Fibroblast of upper back skin (primary cell): ENCODE results near the gene ATF7.

Source experiments
- DNase-seq: peaks from one replicate; pipeline ENCODE4 v3.0.0-alpha.2; 2013

The ATF7 gene

DNA sequence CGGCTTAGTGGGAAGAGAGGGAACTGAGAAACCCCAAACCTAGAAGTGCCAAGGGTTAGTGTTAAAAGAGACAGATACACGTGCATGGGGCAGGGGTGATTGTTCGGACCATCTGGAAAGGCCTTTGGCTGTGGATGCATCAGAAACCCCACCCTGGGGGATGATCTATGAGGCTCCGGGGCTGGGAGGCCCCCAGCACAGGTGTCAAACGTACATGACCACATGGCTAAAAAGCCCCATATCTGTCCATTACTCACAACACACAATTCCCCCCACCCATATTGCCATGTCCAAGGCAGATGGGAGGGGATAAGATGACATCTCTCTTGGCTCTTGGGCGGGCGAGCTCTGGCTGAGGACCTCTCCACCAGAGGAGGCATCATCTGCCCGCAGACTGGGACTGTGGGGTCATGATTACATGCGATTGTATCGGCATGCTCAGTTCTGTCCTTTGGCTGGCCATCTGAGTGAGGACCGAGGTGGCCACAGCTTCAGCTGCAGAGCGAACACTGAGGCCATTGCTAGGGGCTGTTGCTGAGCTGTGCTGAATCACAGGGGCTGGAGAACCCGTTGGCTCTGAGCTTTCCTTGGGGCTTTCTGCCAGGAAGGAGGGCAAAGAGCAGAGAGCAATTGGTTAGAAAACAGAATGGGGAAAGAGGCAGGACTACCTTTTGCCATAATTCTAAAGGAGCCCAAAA lies 109.3 kb downstream of the ATF7 start:
- no peak for DNase-seq

DNA sequence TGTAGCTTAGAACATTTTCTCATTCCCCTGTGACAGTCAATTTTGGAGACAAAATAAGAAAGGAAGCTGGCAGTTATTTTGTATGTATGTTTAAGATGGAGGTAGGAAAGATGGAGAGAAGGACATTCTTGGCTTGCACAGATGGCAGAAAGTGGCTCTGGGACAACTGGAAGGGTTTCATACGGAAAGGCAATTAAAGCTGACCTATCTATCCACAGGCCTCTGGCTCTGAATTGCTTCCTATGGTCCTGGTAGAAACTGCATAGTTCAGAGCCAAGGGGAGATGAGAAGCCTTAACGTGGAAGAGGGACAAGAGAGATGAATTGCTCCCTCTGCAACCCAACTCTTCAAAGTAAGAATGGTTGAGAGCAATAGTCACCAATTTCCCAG lies 110.9 kb downstream of the ATF7 start:
- no peak for DNase-seq

DNA sequence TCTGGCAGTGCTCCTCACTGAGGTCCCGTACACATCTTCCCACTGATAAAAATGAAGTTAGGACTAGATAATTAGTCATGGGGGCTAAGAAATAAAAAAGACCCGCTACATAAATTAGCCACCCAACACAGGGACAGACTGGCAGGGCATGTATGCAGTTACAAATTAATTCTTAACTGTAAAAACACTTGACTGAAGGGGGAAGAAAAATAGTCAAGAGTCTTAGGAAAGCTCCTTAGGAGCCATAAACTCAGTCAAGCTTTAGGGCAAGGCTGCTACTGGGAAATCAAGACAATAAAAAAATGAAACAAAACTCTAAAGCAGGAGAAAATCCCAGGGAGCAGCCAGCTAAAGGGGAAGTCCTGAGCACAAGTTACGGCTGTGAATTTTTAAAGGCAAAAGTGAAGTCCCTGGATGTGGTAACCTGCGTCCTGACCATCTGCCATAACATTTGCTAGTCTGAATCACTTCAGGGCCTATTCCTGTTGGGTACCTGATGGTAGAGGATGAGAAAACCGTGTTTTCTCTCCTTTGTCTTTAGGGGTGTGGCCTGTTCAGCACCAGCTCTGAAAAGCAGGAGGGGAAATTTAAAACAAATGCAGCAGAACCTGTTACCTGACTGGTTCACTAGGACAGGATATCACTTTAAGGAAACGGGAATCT lies 111.4 kb downstream of the ATF7 start:
- no peak for DNase-seq

DNA sequence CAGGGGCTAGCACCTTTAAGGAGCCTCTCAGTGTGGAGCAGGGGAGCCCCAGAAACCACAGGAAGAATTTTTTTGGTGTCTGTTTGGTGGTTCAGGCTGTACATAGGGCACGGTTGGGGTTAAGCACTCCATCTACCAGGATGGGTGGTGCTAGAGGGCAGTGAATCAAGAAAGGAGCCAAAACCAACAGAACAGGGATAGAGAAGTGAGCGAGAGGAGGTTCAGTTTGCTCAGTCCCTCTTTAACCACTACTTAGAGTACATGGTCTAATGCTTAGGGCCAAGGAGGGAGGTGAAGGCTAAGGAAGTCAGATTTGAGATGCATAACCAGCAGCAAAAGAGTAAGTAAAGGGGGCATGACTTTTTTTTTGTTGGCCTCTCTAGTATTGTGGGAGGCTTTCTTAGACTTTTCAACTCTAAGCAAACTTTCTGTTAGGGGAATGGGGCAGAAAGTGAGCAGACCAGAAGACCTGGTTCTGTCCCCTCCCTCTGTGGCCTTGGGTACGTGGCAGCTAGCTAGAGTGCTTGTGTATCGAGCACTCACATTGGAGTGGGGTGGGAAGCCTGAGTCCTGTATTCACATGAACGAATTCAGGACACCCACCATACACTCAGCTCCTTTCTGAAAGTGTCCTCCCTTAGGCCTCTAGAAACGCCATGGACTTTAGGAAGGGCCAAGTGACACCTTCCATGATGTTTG lies 112.3 kb downstream of the ATF7 start:
- DNase-seq = no peak

DNA sequence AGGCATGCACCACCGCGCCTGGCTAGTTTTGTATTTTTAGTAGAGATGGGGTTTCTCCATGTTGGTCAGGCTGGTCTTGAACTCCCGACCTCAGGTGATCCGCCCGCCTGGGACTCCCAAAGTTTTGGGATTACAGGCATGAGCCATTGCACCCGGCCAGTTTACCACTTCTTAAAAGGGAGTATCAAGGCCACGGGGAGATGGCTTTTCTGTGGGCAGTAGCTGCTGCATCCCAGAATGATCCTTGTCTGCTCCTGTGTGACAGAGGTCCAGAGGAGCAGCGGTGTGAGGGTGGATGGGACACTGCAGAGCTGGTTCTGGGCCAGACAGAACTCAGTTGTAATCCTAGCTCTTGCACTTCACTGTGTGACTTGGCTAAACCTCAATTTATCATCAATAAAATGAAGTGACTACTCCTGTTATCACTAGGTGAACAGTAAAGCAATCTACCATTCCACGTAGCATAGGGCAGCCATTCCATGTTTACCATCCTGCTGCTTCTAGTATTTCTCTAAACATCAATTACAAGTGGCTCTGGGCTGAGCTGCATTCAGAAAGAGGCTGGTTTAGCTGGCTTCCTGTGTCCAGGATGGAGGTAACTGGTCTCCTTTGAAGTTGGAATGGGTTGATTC lies 115.9 kb downstream of the ATF7 start:
- DNase-seq = no peak

DNA sequence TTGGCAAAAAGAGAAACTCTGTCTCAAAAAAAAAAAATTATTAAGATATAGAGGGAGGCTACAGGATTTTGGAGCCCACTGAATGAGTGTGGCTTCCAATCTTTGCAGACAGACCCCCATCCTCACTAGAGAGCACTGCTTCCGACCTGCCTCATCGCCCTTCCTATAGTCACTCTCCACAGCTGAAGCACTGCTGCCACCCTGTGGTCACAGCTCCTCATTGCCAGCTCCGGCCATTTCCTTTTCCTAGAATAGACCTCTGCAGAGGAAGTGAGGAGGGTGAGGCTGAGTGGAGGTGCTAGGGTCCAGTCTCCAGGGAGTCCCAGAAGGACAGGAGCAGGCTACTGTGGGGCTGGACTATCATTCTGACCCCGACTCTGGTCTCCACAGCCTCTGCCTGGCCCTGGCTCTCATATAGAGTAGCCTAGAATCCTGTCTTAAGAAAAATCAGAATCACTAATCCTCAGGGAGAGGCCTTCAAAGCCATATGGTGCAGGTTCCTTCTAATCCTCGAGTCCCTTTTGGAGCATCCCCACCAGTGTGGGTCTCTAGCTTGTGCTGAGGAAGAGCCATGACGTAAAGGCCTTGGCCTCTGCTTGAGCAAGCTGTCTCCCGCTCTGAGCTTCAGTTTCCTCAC lies 117.5 kb downstream of the ATF7 start:
- peak; percentile 79 for DNase-seq

DNA sequence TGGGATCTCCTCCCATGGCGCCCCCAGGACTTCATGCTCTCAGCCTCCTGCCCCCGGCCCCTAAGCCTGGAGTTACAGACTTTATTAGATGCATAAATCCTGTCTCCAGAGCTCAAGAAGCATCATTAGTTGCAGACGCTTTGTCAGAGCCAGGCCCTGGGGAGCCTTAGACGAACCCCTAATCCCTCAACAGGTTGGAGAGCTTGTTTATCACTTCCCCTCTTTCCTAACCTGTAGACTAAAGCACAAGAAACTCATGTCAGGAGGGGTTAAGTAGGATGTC lies 118.6 kb downstream of the ATF7 start:
- DNase-seq = no peak

DNA sequence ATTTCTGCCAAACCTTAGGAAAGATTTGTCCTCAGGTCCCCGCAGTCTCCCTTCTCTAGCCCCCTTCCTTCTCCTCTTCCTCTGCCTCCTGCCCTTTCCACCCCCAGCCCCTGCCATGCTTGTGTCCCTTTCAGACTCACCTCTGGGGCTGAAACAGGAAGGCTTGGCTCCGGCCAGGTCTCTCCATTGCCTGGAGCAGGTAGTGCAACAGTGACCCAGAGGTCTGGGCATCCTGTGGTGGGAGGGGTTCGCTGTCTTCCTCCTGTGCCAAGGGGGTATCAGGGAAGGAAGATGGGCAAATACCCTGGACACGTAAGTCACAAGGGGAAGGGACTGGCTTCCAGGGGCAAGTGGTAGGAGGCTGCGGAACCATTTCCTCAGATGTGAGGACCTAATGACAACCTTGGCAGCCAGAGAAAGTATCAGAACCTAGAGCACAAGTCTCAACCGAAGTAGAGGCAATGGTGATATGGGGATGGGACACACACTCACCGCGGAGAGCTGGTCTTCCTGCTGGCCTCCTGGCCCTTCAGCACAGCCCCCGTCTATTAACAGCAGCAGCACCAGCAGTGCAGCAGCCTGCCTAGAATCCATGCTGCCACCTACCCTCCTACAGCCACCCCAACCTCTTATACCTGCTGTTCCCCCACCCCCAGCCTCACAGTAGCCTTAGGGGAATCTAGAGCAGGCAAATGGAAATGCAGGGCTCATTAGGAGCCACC lies 119.1 kb downstream of the ATF7 start, which contains the start of gene NPFF:
TSS of gene NPFF (minus strand) at position 604 of the 722 bp plus-strand sequence. CDS start at position 594, 10 bp downstream.
- DNase-seq = no peak

DNA sequence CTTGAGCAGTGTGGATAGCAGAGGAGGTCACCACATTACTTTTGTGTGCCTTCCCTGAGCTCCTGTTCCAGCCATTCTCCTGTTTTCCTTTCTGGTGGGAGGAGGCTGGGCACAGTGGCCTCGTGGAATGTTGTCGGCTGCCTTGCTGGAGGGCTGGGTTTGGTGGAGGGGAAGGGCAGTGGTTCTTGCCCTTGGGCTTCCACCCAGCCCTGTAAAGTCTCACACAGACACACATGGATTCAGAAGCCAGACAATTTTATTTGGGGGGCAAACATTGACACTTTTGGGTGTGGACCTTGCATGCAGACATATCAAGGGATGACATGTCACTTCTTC lies 119.8 kb downstream of the ATF7 start:
- DNase-seq = no peak

DNA sequence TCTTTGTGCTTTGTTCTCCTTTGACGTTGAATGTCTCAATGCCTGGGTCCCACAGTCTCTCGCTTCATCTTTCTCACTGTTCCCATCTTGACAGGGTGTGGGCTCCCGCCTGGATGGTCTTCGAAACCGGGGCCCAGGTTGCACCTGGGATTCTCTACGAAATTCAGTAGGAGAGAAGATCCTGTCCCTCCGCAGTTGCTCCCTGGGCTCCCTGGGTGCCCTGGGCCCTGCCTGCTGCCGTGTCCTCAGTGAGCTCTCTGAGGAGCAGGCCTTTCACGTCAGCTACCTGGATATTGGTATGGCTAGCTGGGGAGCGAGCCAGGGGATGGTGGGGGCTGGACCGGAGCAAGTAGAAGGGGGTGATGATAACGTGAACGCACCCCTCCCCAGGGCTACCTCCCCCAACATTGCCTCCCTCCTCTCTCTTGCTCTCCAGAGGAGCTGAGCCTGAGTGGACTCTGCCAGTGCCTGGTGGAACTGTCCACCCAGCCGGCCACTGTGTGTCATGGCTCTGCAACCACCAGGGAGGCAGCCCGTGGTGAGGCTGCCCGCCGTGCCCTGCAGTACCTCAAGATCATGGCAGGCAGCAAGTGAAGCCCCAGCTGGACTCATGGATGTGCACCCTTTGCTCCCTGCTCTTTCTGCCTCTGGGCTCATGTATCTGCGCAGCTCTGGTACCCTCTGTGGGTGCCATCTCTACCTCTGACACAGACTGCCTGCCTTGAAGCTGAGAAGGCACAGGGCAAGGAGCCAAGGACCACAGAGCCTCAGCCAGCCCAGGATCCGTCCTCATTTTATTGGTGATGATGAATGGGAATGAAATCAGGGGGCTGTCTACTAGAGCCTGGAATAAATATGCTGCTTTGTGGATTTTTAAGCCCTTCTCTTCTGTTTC lies 120.4 kb downstream of the ATF7 start:
- DNase-seq = no peak

DNA sequence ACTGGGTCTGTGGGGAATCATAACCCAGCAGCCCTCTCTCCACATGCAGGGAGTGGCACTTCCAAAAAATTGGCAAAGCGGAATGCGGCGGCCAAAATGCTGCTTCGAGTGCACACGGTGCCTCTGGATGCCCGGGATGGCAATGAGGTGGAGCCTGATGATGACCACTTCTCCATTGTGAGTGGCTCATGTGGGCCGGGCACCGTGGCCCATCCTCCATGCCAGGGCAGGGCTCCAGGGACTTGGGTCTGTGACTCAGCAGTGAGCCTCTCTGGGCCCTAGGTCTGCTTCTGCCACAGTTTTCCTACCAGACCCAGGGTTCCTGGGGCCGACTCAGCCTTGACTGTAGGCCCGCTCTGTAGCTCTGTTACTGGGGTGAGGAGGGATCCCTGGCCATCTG lies 121.1 kb downstream of the ATF7 start:
- peak; percentile 25 for DNase-seq

DNA sequence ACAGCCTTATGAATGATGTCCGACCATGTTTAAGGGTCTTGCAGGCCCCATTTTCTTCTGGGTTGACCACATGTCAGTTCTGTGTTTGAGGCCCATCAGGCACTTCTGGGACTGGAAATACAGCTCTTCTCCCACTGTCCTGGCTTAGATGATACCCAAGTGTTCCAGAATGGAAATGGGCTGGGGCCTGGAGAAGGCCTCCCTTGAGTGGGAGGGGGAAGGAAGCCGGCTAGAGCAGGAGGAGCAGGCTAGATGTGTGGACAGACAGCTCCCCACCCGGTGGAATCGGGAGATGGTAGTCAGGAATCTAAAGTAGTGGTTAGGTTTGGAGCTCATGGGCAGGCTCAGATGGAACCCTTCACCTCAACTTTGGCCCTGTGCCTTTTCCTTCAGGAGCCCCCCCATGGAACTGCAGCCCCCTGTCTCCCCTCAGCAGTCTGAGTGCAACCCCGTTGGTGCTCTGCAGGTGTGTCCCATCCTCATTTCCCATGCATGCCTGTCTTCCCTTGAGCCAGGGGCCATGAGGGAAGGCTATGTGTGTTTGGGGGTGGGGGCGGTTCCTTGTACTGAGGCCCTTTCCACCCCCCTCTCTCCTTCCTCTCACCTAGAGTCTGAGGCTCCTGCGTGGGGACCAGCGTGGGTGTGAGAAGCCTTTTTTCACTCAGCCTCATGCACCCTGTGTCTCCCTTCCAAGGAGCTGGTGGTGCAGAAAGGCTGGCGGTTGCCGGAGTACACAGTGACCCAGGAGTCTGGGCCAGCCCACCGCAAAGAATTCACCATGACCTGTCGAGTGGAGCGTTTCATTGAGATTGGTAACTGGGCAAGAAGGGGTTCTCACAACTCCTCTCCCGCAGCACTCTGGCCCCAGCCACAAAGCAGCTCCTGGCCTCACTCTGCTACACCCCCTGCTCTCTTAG lies 121.9 kb downstream of the ATF7 start:
- no peak for DNase-seq

DNA sequence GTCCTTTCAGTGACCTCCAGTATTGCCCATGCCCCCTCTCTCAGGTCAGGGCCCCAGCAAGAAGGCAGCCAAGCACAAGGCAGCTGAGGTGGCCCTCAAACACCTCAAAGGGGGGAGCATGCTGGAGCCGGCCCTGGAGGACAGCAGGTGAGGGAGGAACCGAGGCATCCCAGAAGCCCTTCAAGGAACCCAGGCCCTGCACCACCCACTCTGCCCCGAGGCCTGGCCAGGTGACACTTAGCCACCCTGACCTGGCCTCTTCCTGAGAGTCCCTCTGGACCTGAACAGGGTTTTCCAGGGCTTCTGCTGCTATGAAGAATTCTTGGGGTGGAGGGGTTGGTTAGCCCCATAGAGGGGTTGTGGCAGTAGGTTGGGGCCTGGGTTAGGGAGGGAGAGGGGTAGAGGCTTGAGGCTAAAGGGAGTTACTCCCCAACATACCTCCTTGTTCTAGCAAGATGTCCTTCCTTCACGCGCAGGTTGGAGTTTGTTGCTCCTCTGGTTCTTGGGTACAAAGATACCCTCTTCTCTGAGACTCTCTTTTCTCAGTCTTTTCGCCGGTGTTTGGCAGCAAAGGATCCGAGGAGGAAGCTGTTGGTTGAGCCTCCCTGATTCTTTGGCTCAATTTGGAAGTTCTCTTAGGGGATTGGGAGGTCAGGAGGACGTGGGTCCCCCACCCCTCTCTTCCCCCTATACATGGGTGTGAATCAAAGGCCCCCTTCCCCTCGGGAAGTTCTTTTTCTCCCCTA lies 123.0 kb downstream of the ATF7 start:
- DNase-seq = no peak

DNA sequence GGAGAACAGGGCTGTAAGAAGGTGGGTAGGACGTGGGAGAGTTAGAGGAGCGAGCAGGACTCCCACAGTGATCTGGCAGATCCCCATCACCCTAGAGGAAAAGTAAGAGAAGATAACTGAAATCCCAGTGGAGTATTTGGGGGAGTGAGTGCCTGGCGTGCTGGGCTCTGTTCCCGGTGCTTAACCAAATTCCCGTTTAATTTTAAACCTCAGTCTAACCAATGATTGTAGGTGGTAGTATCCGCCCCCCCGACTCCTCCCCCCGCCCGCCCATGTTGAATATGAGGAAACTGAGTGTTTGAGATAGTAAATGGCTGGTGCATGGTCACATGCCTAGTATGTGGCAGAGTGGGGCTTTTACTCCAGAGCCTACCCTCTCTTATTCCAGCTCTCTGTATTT lies 123.9 kb downstream of the ATF7 start:
- DNase-seq = no peak

DNA sequence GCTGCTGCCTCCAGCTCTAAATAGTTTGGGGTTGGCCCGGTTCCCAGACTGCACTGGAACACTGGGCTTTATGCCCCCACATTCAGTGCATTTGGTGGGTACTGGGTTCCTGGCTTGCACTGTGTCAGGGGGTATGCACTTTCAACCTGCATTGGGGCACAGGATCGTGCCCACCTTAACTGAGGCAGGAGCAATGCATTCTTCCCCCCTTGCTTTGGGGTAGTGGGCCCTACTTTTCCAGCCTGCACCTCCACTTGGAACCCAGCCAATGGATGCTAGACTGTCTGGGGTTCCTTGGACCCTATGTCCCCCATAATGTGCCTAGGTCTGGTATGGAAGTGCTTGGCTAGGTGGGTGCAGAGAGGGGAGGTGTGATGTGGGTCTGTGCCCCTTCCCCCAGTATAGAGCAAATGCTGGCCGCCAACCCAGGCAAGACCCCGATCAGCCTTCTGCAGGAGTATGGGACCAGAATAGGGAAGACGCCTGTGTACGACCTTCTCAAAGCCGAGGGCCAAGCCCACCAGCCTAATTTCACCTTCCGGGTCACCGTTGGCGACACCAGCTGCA lies 124.5 kb downstream of the ATF7 start:
- no peak for DNase-seq

DNA sequence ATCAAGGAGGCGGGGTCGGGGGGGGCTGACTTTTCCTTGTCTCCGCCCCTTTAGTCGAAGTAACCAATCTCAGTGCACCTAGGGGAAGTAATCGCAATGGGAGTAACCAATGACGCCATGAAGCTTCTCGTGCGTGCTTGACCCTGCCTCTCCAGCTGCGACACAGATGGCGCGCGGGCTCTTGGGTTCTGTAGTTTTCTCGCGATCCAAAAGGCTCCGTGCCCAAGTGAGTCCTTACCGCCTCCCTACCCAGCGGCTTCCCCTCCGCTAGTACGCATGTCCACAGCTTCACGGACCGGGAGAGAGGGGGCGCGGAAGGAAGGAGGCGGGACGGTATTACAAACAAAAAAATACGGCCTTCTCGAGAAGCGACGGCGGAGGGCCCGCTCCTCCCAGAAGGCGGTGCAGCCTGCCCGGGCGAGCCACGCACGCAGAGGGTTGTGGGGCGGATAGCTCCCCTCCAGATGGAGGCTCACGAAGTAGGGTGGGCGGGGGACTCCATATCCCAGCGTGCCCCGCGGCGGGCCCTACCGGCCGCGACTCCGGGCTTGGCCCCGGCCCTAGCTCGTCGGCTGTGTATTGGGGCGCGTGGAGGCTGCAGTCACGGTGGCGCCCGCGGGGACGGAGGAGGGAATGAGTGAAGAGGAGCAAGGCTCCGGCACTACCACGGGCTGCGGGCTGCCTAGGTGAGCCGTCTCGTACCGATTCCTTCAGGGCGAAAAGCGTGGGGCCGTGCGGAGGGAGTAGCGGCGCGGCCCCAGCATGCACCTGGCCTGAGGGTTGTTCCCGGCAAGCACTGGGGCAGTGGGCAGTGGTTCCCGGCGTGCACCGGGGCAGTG lies 125.2 kb downstream of the ATF7 start, which contains the start of gene TARBP2:
TSS of gene TARBP2 (plus strand) at position 508 of the 839 bp plus-strand sequence. CDS start at position 634, 126 bp downstream.
- peak; percentile 100 for DNase-seq

DNA sequence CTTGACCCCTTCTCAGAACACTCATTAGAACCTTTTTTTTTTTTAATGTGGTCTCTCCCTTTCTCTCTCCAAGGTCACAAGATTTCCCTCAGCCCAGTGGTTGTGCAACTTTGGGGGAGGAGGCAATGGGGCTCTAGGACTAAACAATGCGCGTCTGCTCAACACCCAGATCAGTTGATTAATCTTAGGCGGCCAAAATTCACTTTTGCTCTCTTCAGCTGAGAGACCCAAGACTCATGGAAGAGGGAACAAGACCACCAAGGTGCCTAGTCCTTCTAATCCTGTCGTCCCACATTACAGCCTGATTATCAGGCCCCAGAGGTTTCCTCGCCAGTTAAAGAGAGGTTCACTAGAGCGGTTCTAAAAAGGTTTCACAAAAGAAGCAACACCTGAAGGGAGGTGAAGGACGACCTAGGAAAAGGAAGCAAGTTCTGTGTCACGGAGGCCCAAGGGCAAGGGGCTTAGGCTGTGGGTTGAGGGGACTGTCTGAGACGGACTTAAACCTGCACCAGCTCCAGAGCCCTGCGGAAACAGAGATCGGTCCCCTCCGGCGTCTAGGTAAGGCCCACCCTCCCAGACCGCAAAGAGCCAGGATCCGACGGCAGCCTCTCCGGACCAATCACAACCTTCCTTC lies 125.9 kb downstream of the ATF7 start:
- DNase-seq = peak; percentile 53
